Hepatocyte (in vitro differentiated cells): ENCODE measurements around the gene POU1F1.

ENCODE experiments used
- EZH2 ChIP-seq: fragments of 200-600 bp; sonication (generic); IDR thresholded peaks from 2 replicates; pipeline ENCODE4 v1.6.1; 2016; ENCODE audit warnings: antibody characterized with exemption, mild to moderate bottlenecking, borderline replicate concordance
- EZH2phosphoT487 ChIP-seq: fragments of 200-600 bp; sonication (generic); IDR thresholded peaks from one replicate; pipeline ENCODE4 v1.6.1; 2018; ENCODE audit warnings: antibody characterized with exemption, mild to moderate bottlenecking, low read depth, moderate library complexity; ENCODE audit not compliant: unreplicated experiment, severe bottlenecking
- TF ChIP-seq, protein P1 (sequence below): fragments of 200-600 bp; sonication (generic); IDR thresholded peaks from 2 replicates; pipeline ENCODE4 v1.5.1; 2016; ENCODE audit warnings: antibody characterized with exemption, mild to moderate bottlenecking; ENCODE audit not compliant: poor library complexity

DNA sequence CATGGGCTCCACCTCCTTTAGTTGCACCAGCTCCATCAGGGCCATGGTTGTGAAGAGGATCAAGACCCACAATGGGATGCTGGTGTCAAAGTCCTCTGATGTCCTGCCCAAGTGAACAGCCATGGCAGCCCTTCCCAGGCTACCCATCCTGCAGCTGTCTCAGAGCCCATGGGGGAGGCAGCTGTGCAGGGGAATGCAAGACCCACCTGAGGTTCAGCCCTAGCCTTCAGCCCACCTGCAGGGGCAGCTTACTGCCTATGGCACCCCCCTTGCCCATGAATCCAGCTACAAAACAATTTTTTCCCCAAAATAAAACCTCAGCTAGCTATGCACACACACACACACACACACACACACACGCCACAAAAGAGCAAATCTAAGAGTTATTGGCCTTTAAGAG is 48.2 kb upstream of the POU1F1 start:
- TF ChIP-seq, protein P1, sequence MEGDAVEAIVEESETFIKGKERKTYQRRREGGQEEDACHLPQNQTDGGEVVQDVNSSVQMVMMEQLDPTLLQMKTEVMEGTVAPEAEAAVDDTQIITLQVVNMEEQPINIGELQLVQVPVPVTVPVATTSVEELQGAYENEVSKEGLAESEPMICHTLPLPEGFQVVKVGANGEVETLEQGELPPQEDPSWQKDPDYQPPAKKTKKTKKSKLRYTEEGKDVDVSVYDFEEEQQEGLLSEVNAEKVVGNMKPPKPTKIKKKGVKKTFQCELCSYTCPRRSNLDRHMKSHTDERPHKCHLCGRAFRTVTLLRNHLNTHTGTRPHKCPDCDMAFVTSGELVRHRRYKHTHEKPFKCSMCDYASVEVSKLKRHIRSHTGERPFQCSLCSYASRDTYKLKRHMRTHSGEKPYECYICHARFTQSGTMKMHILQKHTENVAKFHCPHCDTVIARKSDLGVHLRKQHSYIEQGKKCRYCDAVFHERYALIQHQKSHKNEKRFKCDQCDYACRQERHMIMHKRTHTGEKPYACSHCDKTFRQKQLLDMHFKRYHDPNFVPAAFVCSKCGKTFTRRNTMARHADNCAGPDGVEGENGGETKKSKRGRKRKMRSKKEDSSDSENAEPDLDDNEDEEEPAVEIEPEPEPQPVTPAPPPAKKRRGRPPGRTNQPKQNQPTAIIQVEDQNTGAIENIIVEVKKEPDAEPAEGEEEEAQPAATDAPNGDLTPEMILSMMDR: no peak
- TF ChIP-seq EZH2: no peak
- TF ChIP-seq EZH2phosphoT487: no peak
